ENCODE data around the gene ASS1.

Gene ASS1

DNA sequence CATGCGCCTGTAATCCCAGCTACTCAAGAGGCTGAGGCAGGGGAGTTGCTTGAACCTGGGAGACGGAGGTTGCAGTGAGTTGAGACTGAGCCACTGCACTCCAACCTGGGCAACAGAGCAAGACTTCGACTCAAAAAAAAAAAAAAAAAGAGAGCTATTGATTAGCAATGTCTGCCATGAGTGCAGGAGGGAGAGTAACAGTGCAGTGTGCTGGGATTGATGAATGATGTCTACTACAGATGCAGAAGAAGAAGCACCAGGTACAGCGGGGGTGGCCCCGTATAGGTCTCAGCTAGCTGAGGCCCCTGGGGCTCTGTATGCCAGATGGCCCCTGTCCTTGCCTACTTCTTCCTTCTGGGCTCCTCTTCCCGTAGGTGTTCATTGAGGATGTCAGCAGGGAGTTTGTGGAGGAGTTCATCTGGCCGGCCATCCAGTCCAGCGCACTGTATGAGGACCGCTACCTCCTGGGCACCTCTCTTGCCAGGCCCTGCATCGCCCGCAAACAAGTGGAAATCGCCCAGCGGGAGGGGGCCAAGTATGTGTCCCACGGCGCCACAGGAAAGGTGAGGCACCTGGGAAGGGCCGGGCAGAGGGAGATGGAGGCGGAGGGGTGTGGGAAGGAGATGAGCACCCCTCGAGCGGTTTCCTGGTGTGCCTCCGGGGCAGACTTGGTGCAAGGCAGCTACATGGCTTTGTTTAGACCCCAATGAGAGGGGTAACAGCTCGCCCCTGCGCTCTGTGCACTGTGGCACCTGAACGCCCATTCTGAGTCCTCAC lies 13.5 kb downstream of the ASS1 start:
- DNase-seq = no peak

DNA sequence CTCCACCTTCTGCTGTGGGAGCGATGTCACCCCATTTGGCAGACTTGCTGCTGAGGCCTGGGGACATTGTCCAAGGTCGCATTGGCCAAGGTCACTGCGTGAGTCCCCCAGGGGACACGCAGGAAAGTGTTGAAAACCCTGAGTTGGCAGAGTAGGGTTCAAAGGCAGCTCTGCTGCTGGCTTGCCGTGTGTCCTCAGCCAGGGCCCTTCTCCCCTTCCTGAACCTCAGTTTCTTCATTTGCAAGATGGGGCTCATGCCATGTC lies 14.0 kb downstream of the ASS1 start:
- DNase-seq = no peak

DNA sequence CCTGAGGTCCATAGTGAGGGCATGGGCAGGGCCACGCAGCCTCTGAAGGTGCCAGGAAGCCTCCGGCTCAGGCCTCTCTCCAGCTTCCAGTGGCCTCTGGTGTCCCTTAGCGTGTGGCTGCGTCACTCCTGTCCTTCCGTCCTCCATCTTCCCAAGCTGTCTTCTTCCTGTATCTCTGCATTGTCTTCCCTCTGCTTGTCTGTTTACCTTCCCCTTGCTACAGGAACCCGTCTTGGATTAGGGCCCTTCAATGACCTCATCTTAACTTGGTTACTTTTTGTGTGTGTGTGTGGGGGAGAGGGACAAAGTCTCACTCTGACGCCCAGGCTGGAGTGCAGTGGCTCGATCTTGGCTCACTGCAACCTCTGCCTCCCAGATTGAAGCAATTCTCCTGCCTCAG lies 14.4 kb downstream of the ASS1 start:
- DNase-seq = no peak

DNA sequence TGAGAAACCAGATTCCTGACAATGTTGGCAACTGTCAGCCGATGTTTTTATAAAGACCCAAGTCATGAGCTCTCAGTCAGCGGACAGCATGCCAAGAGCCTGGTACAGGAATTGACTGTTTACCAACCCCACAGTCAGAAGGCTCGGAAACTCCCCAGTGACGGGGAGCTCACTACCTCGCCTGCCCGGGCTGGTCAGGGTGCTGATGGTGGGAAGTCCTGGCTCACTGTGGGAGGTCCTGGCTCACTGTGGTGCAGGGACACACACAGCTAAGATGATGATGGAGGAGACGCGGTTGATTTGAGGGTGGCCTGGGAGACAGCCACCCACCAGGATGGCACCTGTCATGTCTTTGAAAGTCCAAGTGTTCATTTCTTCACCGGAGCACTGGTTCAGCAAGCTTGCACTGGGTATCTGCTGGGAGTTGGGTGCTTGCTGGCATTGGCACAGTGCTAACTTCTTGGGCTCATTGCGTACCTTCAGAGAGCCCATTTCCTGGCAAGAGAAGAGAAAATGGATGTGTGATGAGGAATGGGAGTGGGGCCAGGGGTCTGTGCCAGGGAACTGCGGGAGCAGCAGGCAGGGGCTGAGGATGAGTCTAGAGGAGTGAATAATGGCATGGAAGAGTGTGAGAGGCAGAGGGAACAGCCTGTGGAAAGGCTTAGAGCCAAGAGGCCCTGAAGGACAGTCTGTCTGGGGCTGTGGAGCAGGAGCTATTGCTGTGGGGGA lies 15.3 kb downstream of the ASS1 start:
- DNase-seq = no peak

DNA sequence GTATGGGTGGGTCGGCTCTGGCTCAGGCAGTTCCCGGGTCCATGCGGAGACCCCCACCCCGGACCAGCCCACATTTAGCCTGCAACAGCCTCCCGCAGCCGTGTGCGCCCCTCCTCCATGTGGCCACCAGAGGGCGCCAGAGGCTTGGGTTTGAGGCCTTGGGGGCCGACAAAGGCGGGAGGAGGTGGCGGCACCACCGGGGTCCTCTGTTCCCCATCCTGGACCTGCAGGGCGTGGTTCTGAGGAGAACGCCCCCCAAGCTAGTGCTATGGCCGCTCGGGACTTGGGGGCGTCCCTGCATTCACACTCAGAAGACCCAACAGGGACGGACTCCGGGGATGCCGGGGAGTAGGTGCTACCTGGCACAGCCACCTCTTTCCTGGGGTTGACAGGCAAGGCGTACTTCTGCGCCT lies 16.5 kb downstream of the ASS1 start:
- peak; percentile 29 to 60 (median 55) for DNase-seq

DNA sequence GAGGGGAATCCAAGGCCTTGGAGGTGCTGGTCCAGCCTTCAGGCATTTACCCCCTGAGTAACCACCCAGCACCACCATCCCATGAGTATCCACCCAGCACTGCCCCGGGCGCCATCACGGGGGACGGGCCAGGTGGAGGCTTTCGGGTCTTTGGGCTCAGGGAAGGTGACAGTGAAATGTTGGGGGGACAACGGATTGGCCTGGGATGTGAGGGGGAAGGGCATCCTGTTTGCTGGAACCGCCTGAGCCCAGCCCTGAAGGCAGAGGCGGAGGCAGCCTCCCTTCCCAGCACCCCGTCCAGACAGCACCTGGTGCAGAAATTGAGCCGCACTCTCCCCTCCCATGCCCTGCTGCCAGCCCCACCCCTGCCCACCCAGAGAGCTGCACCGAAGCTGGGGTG lies 17.0 kb downstream of the ASS1 start:
- DNase-seq = no peak

DNA sequence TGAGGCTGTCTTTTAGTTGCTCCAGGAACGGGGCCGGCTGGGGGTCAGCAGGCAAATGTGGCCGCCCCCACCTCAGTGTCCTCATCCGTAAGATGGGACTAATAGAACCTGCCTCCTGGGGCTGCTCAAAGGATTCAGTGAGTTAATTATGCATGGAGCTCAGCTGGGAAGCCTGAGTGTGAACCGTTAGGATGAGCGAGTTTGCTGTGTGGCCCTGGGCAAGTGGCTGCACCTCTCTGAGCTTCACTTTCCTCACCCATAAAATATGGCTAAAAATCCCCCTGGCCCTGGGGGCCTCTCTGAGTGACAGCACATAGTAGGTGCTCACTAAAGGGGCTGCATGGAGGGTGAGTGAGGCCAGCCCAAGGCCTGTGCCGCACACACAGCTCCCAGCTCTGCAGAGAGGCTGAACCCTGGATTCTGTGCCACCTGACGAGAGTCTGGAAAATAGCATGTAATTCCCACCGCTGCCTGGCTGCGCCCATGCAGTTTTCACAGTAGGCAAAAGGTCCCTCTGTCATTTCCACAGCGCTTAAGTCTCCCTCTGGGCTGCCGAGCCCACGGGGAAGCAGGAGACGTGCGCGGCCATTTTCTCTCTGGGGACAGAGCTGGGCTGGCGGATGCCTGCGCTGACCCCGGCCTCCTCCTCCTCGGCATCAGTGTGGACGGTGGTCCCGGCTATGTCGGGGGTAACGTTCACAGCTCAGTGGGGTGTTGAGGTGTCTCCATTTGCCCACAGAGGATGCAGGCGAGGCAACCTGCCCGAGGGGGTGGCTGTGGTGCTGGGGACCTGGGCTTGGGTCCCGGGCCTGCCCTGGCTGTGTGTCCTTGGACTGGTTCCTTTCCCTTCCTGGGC lies 18.2 kb downstream of the ASS1 start:
- no peak for DNase-seq

DNA sequence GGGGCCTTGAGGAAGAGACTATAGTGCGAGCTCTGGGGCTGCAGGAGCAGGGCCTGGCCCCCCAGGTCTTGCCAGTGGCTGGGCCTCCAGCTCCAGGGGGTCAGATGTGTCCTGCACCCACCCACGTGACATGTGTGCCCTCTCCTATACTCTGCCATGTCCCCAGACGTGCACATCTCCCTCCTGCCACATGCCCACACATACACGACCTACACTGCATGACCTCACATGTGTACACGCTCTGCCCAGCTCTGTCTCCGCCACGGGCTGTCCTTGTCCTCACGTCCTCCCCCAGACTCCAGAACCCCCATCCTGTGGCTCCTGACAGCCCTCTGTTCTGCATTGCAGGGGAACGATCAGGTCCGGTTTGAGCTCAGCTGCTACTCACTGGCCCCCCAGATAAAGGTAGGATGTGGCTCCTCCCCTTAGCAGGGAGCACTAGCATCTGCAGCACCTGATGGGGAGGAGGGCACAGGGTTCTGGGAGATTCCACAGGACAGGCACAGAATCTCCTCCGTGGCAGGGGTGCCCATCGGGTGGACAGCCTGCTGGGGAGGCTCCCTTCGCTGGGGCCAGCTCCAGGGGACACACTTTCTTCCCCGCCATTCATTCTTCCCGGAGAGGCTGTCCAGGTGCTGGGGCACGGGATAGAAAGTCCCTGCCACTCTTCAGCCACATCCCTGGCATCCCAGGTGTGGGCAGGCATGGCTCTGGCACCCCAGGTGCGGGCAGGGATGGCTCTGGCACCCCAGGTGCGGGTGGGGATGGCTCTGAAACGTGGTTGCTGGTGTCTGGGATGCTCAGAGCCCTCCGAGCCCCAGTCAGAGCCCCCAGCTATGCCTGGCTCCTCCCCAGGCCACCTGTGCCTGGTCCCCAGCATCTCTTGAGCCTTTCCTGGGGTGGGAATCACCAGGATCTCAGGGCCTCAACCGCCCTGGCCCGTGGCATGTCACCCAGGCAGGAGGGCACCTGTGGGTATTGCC lies 19.3 kb downstream of the ASS1 start:
- no peak for DNase-seq

DNA sequence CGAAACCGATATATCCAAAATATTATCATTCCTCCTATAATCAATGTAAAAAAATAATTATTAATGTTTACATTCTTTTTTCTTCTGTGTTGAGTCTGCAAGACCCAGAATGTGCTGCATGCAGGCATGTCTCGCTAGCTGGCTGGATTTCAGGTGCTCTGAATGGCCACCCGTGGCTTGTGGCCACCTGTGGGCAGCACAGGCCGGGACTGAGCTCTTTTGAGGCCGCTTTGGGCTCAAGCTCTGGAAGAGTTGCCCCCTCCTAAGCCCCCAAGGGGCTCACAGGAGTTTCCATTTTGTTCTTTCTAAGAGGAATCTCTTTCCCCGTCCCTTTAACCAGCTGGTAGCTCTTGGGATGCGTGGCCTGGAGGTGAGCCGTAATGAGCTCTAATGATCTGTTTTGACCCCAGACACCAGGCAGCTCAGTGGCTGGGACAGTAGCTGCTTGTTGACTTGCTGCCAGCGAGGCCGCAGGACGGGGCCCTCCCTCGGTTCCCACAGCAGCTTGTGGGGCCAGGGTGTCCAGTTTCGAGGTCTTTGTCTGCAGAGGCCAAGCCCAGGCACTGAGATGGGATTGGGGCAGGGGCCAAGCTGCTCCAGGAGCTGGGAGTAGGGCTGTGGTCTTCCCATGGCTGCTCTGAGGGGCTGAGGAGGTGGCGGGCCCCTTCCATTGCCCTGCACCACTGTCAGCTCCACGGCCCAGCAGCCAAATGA lies 20.8 kb downstream of the ASS1 start:
- DNase-seq = no peak

DNA sequence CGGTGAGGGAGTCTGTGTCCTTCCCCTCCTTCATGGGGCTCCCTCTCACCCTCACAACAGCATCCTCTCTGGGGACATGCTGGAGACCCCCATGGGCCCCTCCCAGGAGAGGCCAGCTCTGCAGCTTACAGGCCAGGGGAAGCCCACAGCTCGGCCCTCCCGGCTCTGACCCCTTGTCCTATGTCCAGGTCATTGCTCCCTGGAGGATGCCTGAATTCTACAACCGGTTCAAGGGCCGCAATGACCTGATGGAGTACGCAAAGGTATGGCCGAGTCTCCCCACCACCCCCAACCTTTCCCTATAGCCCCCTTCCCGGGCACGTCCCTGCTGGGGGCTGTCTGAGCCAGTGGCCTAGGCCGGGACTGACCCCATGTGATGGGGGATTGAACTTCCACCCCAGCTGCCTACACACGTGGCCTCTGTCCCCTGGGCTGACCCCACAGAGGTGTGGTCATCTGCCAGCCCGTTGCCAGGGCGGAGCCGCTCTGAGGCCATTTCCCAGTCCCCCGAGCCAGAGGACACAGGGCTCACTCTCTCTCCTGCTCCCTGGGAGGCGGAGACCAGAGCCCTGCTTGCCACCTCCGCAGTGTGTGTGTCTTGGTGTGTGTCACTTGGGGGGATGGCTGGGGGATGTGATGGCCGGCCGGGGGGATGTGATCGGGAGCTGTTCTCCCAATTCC lies 21.9 kb downstream of the ASS1 start:
- no peak for DNase-seq

DNA sequence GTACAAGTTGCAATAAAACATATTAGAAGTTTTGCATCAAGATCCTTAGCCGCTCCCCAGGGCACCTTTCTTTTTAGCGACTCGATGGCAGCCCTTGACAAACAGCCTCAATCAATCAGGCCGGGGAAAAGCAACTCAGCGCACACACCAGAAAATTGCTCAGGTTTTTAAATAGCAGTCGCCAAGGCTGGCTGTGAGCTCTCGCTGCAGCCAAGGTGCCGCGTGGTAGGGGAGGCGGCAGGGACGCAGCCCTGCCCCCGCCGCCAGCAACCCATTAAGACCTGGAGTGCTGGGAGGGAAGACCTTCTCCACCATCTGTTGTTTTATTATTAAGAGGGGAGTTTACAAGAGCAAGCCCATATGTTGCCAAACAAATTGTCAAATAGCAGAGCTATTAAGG lies 22.6 kb downstream of the ASS1 start:
- no peak for DNase-seq

DNA sequence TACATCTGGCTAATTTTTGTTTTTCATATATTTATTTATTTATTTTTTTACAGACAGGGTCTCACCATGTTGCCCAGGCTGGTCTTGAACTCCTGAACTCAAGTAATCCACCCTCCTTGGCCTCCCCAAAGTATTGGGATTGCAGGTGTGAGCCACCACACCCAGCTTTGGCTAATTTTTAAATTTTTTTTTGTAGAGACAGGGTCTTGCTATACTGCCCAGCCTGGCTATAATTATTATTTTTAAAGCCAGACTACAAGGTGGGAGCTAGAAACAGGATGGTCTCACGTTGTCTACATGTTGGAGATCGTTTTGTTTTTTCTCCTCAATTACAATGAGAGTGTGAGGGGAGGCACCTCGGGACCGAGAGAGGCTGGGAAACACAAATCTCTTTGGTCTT lies 23.8 kb downstream of the ASS1 start:
- no peak for DNase-seq

DNA sequence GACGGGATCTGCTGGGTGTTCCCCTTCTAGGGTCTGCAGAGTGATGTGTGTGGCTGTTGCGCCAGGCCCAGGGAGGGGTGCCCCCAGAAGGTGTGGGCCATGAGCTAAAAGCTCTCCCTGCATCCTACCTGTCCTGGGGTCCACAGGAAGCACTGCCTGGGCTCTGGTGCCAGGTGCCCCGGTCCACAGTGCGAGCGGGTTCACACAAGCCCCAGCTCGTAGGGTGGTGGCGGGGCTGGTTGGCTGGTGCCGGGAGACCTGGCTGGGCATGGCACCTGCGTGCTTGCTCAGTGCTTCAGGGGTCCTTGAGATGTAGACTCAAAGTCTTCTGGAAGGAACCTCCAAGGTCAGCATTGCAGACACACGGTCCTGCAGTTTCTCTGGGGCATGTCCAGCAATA lies 25.5 kb downstream of the ASS1 start:
- DNase-seq = no peak

DNA sequence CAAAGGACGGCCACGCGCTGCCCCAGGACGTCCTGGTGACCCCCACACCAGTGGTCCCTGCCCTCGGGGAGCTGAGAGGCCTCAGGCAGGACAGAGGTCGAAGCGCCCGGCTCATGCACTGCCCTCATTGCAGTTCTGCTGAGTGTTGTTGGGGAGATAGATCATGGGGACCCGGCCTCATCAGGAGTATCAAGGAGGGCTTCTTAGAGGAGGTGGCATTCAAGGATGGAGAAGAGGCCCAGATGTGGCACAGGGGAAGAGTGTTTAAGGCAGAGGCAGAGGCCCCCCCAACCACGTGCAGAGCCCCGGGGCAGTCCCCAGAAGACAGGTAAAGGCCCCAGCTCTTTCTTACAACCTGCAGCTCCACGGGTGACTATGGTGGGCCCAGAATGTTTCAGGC lies 26.2 kb downstream of the ASS1 start:
- DNase-seq = no peak

DNA sequence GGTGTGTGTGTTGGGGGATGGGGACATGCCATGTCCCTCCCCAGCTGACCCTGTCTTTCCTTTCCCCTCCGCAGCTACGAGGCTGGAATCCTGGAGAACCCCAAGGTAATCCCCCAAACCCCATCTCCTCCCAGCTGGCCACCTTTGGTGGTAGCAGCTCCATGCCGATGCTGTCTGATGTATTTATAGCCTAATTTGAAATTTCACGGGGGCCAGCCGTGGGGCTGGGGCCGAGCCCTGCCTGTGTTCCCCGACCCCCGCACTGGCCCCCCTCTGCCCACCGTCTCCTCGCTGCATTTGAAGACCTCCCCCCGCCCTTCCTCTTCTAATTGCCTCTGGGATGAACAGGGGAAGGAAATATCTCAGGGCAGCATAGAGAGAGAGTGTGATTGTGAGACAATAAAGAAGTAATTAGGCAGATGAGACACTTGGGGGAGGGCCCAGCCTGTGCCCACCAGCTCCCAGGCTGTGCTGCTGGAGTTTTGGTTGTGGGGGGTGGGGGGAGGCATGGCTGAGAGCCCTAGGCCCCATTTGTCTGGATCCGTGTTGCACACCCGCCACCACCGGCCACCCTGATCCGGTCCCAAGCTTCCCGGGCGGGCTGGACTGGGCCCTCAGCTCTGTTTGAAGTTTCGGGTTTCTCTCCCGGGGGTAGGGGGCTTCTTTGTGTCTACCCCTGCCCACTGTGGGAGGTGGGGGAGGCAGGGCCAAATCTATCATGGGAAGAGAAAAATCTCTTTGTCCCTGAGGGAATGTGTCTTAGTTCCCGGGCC lies 26.8 kb downstream of the ASS1 start:
- no peak for DNase-seq

DNA sequence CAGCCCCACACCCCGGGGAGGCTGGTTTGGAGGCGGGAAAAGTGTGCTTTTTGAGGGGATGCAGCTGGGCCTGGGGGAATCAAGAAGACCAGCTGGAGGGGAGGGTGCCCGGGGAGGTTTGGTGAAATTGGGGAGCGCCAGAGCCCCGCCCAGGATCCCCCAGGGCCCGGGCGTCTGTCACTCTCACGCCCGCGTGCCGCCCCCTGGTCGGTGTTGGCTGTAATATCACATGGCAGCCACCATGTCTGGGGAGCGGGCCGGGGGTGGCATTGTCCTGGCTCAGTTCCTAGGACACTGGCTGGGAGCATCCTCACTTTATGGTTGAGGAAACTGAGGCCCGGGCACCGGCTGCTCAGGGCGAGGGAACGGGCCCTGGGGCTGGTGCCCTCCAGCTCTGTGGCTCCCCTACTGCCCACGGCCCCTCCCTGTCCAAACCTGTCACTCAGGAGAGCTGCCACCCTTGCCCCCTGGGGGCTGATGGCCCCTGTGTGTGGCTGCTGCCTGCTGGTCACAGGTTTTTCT lies 27.5 kb downstream of the ASS1 start:
- no peak for DNase-seq

DNA sequence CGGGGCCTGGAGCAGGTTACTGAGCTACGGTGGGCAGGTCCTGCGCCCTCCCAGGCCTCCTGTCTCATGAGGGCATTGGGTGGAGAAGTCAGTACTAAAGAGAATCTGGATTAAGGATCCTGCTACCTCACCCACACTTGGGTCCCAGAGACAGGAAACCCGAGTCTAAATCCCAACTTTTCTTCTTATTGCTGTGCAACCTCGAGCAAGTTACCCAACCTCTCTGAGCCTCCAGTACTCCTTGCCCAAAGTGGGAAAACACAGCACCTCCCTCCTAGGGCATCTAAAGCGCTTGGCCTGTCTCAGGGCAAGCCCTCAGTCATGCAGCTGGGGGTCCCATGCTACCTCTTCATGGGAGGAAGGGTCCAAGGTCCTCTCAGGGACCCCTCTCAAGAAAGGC lies 28.2 kb downstream of the ASS1 start:
- DNase-seq = no peak

DNA sequence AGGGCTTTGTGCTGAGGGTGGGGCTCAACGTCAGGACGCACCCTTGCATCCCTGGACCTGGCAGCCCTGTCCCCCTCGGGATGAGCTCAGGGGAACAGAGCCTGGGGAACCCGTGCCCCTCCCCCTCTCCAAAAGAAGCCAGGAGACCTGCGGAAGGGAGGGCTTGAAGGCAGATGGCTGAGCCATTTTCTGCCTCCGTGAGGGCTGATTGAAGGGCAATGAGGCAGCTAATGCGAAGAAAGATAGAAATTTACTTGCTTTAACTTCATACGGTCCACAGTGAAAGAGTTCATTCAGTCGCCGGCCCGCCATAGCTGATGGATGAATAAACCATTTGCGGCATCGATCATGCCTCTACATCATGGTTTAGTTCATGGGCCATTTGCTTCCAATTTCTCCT lies 28.8 kb downstream of the ASS1 start:
- no peak for DNase-seq

DNA sequence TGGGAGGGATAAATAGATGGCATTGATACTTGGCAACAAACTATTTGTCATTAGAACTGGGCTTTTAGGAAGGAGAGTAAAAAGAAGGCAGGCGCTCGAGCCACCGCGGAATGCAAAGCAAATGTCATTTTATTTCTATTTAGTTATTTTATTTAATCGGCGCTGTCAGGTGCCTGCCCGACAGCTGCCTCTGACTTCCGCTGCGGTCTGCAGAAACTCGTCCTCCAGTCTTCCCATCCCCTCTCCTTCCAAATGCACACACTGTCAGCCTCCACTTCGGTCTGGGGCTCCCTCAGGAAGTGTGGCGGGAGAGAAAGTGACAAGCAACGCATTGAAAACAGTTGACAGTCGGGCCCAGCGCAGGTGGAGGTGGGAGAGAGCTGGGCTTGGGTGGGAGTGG lies 29.3 kb downstream of the ASS1 start:
- DNase-seq = no peak

DNA sequence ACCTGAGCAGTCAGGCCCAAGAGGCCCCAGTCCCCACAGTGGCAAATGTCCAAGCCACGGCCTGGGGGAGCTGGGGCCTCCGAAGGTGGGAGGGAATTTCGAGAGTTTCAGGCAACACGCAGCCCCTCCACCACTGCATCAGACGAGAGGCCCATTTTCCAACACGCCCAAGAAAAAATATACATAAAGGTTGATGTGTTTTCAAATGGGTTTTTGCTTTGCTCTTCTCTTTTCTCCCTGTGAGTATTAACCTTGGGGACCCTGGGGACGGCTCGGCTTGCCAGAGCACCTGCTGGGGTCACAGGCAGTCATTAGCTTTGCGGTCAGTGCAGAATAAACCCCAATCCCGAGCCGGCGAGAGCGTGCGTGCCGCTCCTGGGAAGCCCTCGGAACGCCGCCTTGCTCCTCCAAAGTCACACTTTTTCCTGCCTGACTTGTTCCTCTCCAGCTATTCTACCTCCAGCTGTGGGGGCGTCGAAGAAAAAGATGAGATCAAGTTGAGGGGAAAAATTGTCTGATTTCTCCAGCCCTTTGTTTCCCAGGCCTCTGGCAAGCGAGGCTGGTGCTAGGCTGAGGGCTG lies 31.5 kb downstream of the ASS1 start:
- DNase-seq = no peak
